H1 (cell line): ENCODE measurements around the gene RHOT1. TPM values are rescaled to one million over a fixed set of nuclear protein-coding genes. Genes with fewer than 3 reads are reported as not detected.

Experiments used
- SP4 ChIP-seq: IDR thresholded peaks from 2 replicates; pipeline ENCODE4 v1.6.1; 2012; ENCODE audit warnings: low read length, inconsistent platforms
- TAF7 ChIP-seq: optimal IDR thresholded peaks from 2 replicates; pipeline ENCODE3; 2011; ENCODE audit warnings: low read depth, mild to moderate bottlenecking, inconsistent platforms, low read length, moderate library complexity, borderline replicate concordance
- polyA plus RNA-seq, 7 experiments: library from polyadenylated mRNA; depleted of rRNA in 3 of 7; stranded (reverse) in 5 of 7; unstranded in 2 of 7; fragments of >200 nt in 5 of 7; fragments of 200-250 nt in 2 of 7; gene quantifications; 1 replicate in 5 of 7; 2 replicates in 1 of 7; 4 replicates in 1 of 7; pipeline versions ENCODE4 v1.2.1 to v1.2.3, GENCODE V29; 2011 to 2013; ENCODE audit warnings: missing spikeins in 2 of 7, mixed read lengths in 2 of 7
- total RNA-seq: library from RNA; stranded (reverse); fragmentation: NEBNext Ultra II Directional; extraction: Animal tissue kit (Norgen Biotek cat#: 25700); gene quantifications from 2 replicates; pipeline ENCODE4 v1.2.1, GENCODE V29; 2021

Gene RHOT1
- total and polyA plus RNA-seq, 2 of the 8 experiments (the other 6 are each of a cell fraction or from before 2014, with no cell fraction given), result 34.2 to 38.2 TPM

- TF ChIP-seq SP4 (no peak), TAF7 (no peak)
Observed at GRCh38 chr17:32240750-32241149, 98.4 kb downstream of the RHOT1 start (continued).
